Thyroid gland (tissue), 4 donors: ENCODE results near the gene CCT8L2.
"Not testable (repeated sequence)": the region's sequence is repeated elsewhere in the genome, so short reads cannot be mapped to it uniquely, and the experiment has no call there.

Source experiments
- POLR2A ChIP-seq, 2 donors: fragments of 450-650 bp; IDR thresholded peaks; one replicate each; pipeline ENCODE4 v1.6.1; 2017; ENCODE audit warnings: antibody characterized with exemption in 2 of 2, mild to moderate bottlenecking in 2 of 2, moderate library complexity in 1 of 2
- TF ChIP-seq, protein P1 (sequence below), 6 experiments: fragments of 200-600 bp in 3 of 6; fragments of 450-650 bp in 3 of 6; sonication (generic) in 3 of 6; IDR thresholded peaks; one replicate each; pipeline ENCODE4 v1.5.1; 2016 to 2019; ENCODE audit warnings: antibody characterized with exemption in 6 of 6, mild to moderate bottlenecking in 2 of 6, inconsistent platforms in 1 of 6, moderate library complexity in 1 of 6

DNA sequence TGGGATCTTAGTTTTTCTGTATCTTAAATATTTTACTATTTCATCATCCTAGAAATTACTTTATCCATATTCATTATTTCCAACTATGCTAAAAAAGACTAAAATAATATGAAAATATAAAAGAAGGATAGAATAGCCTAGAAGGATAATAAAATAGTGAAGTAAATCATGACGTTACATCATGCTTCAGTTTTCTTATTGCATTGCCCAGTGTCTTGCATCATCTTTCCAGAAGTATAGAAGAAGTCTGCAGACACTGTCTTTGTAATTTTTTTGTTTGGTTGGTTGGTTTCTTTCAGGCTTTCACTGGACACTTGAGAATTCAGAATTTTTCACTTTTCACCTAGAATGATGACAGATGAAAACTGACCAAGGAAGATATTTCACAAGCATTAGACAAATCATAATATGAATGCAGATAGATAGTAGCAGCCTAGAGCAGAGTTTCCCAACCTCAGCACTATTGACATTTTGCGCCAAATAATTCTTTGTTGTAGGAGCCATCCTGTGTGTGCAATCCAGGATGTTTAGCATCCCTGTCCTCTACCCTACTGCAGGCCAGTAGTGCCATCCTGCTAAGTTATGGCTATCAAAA is 23.3 kb downstream of the CCT8L2 start:
- TF ChIP-seq POLR2A (IDR thresholded peaks at IDR 0.05): not testable (repeated sequence)
- TF ChIP-seq, protein P1, sequence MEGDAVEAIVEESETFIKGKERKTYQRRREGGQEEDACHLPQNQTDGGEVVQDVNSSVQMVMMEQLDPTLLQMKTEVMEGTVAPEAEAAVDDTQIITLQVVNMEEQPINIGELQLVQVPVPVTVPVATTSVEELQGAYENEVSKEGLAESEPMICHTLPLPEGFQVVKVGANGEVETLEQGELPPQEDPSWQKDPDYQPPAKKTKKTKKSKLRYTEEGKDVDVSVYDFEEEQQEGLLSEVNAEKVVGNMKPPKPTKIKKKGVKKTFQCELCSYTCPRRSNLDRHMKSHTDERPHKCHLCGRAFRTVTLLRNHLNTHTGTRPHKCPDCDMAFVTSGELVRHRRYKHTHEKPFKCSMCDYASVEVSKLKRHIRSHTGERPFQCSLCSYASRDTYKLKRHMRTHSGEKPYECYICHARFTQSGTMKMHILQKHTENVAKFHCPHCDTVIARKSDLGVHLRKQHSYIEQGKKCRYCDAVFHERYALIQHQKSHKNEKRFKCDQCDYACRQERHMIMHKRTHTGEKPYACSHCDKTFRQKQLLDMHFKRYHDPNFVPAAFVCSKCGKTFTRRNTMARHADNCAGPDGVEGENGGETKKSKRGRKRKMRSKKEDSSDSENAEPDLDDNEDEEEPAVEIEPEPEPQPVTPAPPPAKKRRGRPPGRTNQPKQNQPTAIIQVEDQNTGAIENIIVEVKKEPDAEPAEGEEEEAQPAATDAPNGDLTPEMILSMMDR (IDR thresholded peaks at IDR 0.05): not testable (repeated sequence)
